ENCODE data around the gene INCENP.
"Not testable (repeated sequence)": the region's sequence is repeated elsewhere in the genome, so short reads cannot be mapped to it uniquely, and the experiment has no call there.

The INCENP gene

DNA sequence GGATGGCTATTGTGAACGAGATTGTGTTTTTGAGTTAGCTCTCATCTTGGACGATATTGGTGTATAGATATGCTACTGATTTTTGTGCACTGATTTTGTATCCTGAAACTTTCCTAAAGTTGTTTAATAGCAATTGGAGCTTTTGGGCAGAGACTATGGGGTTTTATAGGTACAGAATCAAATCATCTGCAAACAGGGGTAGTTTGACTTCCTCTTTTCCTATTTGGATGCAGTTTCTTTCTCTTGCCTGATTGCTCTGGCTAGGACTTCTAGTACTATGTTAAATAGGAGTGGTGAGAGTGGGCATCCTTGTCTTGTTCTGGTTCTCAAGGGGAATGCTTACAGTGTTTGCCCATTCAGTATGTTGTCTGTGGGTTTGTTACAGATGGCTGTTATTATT, 57.3 kb downstream of the INCENP start:
- DNase-seq = no peak

DNA sequence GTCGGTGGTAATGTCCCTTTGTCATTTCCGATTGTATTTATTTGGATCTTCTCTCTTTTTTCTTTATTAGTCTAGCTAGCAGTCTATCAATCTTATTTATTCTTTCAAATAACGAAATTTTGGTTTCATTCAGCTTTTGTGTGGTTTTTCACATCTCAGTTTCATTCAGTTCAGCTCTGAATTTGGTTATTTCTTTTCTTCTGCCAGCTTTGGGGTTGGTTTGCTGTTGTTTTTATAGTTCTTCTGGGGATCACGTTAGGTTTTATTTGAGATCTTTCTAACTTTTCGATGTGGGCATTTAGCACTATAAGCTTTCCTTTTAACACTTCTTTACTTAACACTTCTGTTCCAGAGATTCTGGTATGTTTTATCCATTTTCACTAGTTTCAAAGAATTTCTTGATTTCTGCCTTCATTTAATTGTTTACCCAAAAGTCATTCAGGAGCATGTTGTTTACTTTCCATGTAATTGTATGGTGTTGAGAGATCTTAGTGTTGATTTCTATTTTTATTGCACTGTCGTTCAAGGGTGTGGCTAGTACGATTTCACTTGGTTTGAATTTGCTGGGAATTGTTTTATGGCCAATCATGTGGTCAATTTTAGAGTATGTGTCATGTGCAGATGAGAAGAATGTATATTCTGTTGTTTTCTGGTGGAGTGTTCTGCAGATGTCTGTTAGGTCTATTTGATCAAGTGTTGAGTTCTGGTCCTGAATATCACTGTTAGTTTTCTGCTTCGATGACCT, 58.5 kb downstream of the INCENP start:
- no peak for DNase-seq

- DNase-seq = no peak
Measured at GRCh38 chr11:62186195-62186594, 62.4 kb downstream of the INCENP start.

DNA sequence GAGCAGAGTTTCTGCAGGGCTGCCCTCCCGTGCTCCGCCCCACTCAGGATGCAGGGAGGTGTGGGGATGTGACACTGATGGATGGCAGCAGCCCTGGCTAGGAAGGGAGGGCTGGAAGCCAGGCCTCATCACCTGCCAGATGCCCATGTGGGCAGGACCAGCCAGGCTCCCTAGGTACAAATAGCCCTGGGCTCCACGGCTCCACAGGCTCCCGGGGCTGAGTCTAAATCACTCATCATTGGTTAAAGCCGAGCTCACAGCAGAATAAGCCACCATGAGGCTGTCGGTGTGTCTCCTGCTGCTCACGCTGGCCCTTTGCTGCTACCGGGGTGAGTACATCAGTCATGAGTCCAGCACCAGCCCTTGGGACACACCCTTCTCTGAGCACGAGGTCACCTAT, 66.2 kb downstream of the INCENP start, which contains the start of gene SCGB1D1:
Gene SCGB1D1 (plus strand): TSS at position 206 of the 400 bp plus-strand sequence. CDS start 69 bp downstream, at position 275.
- DNase-seq = no peak

GRCh38 chr11:62193952-62194351, 70.1 kb downstream of the INCENP start:
- DNase-seq = no peak

- DNase-seq = not testable (repeated sequence)
Measured at GRCh38 chr11:62195010-62195409, 71.2 kb downstream of the INCENP start.

DNA sequence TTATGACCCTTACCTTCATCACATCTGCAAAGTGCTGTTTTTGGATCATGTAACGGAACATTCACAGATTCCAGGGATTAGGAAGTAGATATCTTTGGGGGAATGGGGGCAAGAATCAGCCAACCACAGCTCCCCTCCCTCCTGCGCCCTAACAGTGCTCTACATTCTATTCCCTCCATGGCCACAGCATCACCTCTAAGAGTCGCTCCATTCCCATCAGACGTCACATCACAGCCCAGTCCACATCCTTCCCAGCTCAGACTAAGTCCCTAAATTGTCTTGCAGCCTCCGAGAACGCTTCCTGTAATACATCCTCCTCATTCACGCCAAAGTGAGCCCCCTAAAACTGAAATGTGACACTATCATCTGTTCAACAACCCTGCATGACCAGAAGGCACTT, 72.1 kb downstream of the INCENP start:
- DNase-seq = no peak

DNA sequence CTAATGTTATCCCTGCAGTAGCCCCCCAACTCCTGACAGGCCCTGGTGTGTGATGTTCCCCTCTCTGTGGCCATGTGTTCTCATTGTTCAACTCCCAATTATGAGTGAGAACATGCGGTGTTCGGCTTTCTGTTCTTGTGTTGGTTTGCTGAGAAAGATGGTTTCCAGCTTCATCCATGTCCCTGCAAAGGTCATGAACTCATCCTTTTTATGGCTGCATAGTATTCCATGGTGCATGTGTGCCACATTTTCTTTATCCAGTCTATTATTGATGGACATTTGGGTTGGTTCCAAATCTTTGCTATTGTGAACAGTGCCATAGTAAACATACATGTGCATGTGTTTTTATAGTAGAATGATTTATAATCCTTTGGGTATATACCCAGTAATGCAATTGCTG, 73.6 kb downstream of the INCENP start:
- DNase-seq = not testable (repeated sequence)

DNA sequence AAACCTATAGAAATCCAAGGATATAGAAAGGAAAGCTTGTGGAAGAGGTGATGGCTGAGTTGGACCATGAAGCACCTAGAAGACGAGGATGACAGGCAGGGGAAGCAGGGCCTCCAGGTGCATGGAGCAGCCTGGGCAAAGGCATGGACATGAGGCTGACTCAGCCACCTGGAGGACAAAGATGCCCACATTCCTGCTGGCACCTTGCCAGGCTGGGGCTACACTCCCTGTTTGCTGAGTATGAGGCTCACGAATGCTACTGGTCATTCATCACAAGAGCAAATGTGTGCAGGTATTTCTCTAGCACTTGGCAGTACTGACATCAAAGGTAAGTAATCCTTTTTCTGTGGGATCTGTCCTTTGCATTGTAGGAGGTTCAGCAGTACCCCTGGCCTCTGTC, 77.6 kb downstream of the INCENP start:
- DNase-seq = no peak

Data from NCI-H1105 (cell line).